HG02642 (cell line): ENCODE results near the gene MEG3.

ENCODE experiments used
- ATAC-seq: cut with Tn5 transposase; IDR thresholded peaks from one replicate; pipeline ENCODE4 v1.9.1; 2021; ENCODE audit warnings: mild to moderate bottlenecking; ENCODE audit not compliant: unreplicated experiment, poor library complexity

The MEG3 gene

GRCh38 chr14:100905166-100905565 is 79.2 kb downstream of the MEG3 start:
- ATAC-seq = no peak

- no peak for ATAC-seq
These were observed 80.5 kb downstream of the MEG3 start for GRCh38 chr14:100906420-100906819.

- no peak for ATAC-seq
These were observed 81.3 kb downstream of the MEG3 start for GRCh38 chr14:100907240-100907639.

- ATAC-seq = no peak
These were observed 83.5 kb downstream of the MEG3 start for GRCh38 chr14:100909439-100909838.
